ENCODE measurements around the gene ELF2. TPM values are rescaled to one million over a fixed set of nuclear protein-coding genes. Genes with fewer than 3 reads are reported as not detected.

ELF2 gene
- total and polyA plus RNA-seq, 2 donors (not counting 3 experiments of a cell fraction or from before 2014, with no cell fraction given), result 16.4 to 35.1 TPM

DNA sequence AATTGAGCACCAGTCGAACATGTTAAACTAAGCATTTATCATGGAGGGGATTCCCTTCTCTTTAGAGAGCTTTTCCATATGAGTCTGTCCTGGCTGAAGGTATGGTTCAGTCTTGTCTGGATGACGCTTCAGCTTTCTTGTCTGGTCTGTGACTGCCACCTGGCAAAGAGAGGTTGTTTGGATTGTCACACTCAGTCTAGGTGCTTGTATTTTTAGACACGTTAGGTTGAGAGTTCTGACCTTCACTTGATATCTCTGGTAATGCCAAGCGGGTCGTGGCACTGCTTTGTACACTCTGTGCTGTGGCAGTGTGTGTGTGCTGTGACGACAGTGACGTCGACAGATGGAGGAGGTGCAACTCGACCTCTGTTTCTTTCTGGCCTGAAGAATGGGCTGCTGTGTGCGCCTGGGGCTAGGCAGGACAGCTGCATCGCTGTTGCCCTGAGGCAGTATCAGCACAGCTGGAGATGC, 148.8 kb downstream of the ELF2 start:
- no peak overlapping the region for H3K4me3 ChIP-seq (replicated peaks in 1 of 3; ENCODE audit: insufficient read depth in 1 of 3, low read depth in 1 of 3, low read length in 3 of 3)
- H3K9ac ChIP-seq (replicated peaks; ENCODE audit: extremely low read depth, insufficient read depth, low read length), result no peak overlapping the region
- H3K4me2 ChIP-seq (ENCODE audit: insufficient read depth, low read length), result no peak overlapping the region
- H3K27ac ChIP-seq (ENCODE audit: insufficient read depth, low read depth, low read length), result no peak overlapping the region
- no peak for TF ChIP-seq MYC (IDR thresholded peaks at IDR 0.05; ENCODE audit: low read depth, low read length)
- TF ChIP-seq POLR2AphosphoS5 (IDR thresholded peaks at IDR 0.05; ENCODE audit: insufficient read depth, low read depth, low read length), result no peak
- no peak for TF ChIP-seq JUN (IDR thresholded peaks at IDR 0.05; ENCODE audit: borderline replicate concordance, insufficient read depth, insufficient read length, low read depth)
- no peak for TF ChIP-seq GATA2 (IDR thresholded peaks at IDR 0.05; ENCODE audit: insufficient read depth, insufficient read length, low read depth, low read length)
- TF ChIP-seq FOS (IDR thresholded peaks at IDR 0.05; ENCODE audit: borderline replicate concordance, insufficient read depth, low read length), result no peak
- TF ChIP-seq MAX (IDR thresholded peaks at IDR 0.05; ENCODE audit: insufficient read depth, insufficient read length), result no peak
- TF ChIP-seq, protein P1, sequence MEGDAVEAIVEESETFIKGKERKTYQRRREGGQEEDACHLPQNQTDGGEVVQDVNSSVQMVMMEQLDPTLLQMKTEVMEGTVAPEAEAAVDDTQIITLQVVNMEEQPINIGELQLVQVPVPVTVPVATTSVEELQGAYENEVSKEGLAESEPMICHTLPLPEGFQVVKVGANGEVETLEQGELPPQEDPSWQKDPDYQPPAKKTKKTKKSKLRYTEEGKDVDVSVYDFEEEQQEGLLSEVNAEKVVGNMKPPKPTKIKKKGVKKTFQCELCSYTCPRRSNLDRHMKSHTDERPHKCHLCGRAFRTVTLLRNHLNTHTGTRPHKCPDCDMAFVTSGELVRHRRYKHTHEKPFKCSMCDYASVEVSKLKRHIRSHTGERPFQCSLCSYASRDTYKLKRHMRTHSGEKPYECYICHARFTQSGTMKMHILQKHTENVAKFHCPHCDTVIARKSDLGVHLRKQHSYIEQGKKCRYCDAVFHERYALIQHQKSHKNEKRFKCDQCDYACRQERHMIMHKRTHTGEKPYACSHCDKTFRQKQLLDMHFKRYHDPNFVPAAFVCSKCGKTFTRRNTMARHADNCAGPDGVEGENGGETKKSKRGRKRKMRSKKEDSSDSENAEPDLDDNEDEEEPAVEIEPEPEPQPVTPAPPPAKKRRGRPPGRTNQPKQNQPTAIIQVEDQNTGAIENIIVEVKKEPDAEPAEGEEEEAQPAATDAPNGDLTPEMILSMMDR (IDR thresholded peaks at IDR 0.05; ENCODE audit: extremely low read depth in 1 of 2, insufficient read depth in 1 of 2, low read depth in 1 of 2, low read length in 2 of 2), result no peak
- TF ChIP-seq EZH2 (IDR thresholded peaks at IDR 0.05; ENCODE audit: borderline replicate concordance, low read depth, low read length, severe bottlenecking), result no peak
- TF ChIP-seq POLR2A (IDR thresholded peaks at IDR 0.05; ENCODE audit: low read depth, low read length), result no peak
- intact Hi-C loops (cut with micrococcal nuclease), result no loop called here
- no TSS peak for BruUV-seq (replicated peaks)
- no peak for FAIRE-seq
- no peaks in the 10 kb centered on the region for H3K36me3 ChIP-seq (ENCODE audit: control insufficient read depth in 2 of 2, extremely low read depth in 1 of 2, insufficient read depth in 2 of 2, low read length in 2 of 2)
- ChIA-PET POLR2A (no interaction called here), CTCF (interaction anchor here (1.0 to 6.0 kb wide), 6 partner anchors 10 to 504 kb away, joined by 3 to 140 read pairs (median 4); partner anchors contain the start of gene NOCT)
- H3K9me1 ChIP-seq (replicated peaks; ENCODE audit: control insufficient read depth, extremely low read depth, insufficient read depth, low read length), result no peaks in the 10 kb centered on the region
- peaks cover 88% of the 10 kb centered on the region for H3K79me2 ChIP-seq (ENCODE audit: control insufficient read depth, insufficient read depth, low read length)
- dilution Hi-C loops (cut with MboI; ENCODE audit: extremely low pct_ligation_motif_present, low sequenced_read_pairs), result no loop called here
- no peaks in the 10 kb centered on the region for H3K27me3 ChIP-seq (ENCODE audit: control insufficient read depth in 2 of 2, insufficient read depth in 2 of 2, low read length in 2 of 2)
- H3K9me3 ChIP-seq (replicated peaks; ENCODE audit: control insufficient read depth, insufficient read depth, low read length), result no peaks in the 10 kb centered on the region
- no peaks in the 10 kb centered on the region for H4K20me1 ChIP-seq (replicated peaks; ENCODE audit: control insufficient read depth, extremely low read depth, insufficient read depth, low read length)
- no peak for DNase-seq (ENCODE audit: low read depth, low spot score)
- H2AFZ ChIP-seq (ENCODE audit: low read depth, low read length), result no peak overlapping the region
- H3K4me1 ChIP-seq (ENCODE audit: control insufficient read depth, extremely low read depth, insufficient read depth, low read length), result no peaks in the 10 kb centered on the region
